NCI-H345 treated with DMSO at 0.1 percent for 48 hours (cell line): ENCODE data around the gene ERN1.

Experiments
- DNase-seq: peaks from one replicate; lab custom pipeline; 2025; ENCODE audit not compliant: unreplicated experiment; lab: John Stamatoyannopoulos, UW

ERN1 gene

DNA sequence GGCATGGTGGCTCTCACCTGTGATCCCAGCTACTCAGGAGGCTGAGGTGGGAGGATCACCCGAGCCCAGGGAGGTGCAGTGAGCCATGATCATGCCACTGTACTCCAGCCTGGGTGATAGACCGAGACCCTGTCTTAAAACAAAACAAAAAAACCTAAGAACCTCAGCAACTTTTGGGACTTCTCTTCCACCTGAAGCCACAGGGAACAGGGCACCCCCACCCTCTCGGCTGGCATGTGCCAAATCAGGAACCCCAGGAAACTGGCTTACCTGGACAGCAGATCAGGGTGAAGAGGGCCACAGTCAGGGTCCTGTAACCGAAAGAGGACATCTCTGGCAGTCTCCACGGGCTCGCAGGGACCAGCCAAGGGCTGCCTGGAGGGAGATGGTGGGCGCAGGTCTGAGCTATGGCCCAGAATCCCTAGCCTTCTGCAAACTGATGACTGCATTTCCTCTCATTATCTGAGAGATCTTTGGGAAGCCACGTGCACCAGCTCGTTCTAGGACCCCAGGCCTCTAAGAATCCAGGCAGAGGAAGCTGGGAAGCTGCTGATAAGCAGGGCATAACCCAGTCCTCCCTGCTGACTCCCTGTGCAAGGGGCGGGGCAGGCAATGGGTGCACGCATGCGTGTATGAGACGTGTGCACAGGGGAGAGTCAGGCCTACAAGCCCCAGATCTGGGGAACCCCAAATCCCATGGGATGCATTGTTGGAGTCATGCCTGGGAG lies 123.4 kb downstream of the ERN1 start:
- DNase-seq: no peak

DNA sequence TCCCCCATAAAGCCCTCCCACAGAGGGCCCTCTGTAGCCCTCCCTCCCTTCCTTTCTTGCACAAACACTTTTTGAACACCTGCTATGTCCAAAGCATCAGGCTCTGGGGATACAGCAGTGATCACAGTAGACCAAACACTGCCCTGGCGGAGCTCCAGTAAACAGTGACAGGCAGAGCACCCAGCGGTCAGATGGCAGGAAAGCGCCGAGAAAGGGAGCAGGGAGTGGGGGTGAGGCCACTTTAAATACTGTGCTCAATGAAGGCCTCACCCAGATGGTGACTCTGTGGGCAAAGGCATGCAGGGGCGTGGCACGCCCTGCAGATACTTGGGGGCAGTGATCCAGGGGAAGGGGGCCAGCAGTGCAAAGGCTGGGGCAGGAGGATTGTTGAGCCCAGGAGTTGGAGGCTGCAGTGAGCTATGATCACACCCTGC lies 124.2 kb downstream of the ERN1 start:
- peak; percentile 68 for DNase-seq

DNA sequence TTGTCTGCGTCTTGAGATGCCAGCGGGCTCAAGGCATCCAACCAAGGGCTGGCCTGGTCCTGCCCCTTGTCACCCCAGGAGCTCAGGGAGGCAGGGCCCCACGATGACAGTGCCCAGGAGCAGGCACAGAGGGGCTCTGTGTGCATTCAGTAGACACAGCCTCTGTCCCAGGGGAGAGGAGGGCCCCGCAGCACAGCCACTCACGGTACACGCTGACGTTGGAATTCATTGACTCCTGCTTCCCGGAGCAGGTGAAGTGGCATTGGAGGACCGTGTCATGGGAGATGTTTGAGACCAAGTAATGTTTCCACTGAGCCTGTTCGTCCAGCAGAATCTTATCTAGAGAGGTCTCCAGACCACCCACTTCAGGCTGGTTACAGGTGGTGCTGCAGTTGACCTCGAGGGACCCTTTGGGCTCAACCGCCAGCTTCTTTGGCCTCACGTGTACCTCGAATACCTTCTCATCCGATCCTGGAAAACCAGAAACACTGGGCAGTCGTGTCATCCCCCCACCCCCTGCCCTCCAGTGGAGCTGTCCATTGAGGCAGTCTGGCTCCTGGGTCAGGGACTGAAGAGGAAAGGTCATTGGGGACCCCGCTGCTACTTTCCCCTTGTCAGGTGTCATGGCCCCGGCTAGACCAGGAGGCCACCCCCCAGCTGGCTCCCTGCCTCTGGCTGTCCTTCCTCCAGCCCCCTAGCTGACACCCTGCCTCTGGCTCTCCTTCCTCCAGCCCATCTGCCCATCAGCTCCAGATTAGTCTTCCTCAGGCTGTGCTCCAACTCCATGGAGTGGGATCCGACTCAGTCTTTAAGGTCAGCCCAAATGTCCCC lies 124.8 kb downstream of the ERN1 start:
- DNase-seq: peak; percentile 12

DNA sequence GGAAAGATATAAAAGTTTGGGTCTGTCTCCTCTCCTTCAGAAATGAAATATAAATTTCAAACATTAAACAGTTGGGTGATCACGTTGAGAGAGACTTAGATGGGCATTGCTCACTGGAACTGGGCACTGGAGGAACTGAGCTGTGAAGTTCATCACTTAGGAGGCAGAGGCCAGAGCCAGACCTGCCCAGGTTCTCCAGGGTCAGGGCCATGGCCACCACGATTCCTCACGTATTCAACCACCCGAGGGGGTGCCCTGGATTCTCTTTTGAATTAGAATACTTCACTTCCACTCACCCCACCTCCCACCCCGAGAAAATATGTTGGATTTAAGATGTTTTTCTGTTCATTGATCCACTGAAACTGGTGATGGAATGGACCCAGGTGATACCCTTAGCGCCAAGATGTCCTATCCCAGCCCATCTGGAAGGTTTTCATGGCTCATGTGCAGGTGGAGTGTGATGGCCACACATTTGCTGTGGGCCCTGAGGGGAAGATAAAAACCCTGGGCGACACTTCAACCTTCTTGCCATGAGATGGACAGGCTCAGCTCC lies 125.7 kb downstream of the ERN1 start:
- DNase-seq: no peak

- DNase-seq: no peak
These were observed 126.3 kb downstream of the ERN1 start for GRCh38 chr17:64003526-64004121.

DNA sequence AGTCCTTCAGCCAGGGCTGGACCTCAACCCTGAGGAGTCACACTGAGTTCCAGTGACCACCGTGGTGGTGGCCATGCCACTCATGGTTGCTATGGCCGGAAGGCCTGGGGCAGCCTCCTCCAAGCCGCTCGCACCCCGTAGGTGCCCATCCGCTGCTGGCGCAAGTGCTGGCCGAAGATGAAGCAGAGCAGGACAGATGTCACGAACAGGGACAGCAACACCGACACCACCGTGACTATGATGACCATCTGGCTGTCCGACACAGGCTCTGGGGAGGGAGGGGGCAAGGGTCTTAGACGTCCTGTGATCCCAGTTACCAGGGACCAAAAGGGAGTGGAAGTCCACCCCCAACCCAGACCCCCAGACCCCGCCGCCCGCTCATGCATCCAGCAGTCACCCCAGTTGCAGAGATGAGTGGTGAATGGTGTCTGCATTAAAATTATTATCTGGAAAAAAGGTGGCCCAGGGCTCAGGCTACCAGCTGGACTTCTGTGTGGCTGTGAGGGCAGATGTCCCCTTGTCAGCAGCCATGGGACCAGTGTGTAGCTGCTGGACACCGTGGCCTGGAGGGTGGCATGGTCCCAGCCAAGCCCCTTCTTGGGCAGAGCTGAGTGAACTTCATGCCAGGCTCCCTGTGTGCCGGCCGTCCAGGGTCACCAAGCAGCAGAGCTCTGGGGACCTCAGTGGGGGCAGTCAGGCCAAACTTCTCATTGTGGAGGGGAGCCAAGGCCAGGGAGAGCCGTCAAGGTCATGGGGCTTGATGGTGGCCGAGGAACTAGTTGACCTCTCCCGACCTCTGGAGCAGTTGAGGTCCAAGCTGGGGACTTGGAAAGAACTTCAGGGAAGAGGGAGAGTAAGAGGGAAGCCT lies 127.1 kb downstream of the ERN1 start:
- DNase-seq: no peak

GRCh38 chr17:64001763-64002529 lies 128.0 kb downstream of the ERN1 start:
- DNase-seq: no peak

DNA sequence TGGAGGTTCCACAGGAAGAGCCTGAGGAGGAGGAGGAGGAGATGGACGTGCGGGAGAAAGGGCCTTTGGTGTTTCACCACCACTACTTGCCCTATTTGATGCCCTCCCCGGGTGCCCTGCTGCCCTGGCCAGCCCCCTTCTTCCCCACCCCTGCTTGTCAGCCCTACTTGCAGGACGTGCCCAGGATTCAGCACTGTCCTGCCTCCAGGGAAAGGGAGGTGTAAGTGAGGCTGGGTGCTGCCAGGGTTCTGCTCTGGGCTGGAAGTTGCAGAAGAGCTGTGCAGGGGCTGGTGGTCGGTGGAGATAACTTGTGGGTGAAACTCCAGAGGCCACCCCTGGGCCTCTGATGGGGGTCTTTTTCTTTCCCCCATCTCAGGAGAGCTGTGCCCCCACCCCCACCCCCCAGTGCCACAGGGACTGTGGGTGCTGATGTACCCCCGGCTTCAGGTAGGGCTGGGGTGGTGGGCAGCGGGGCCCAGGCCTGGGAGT lies 128.8 kb downstream of the ERN1 start:
- no peak for DNase-seq

GRCh38 chr17:63999680-64000531 lies 130.0 kb downstream of the ERN1 start:
- DNase-seq: no peak

- DNase-seq: no peak
These were observed 130.9 kb downstream of the ERN1 start for GRCh38 chr17:63998721-63999679.

DNA sequence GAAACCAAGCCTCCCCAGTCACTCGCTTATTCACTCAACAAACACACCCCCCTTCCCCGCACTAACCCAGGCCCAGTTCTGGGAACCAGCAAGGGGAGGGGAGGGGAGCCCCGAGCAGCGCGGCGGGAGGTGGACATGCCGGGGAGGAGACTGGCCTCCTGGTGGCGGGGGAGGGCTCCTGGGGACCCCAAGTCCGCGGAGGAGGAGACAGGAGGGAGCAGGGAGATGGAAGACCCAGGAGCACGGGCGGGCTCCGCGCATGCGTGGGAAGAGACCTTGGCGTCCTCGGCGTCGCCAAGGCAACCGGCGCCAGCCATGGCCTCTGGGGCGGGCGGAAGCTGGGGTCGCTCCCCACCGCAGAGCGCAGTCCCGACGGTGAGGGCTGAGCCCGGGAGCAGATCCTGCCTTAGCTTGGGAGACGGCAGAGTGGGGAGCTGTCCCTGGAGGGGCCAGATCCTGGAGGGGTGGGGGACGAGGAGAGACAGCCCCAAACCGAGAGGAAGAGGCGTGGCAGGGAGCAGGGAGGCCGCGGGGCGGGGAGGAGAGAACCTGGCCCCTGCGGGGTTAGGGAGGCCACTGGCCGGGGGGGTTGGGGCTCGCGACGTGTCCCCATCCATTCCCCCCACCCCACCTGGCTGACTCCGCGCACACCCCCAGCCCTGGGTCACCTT lies 131.8 kb downstream of the ERN1 start, which contains the start of gene PRR29:
Gene PRR29, plus strand, starts transcription at position 302 of the 671 bp plus-strand sequence. Its CDS starts 14 bp downstream, at position 316.
- DNase-seq: peak; percentile 76

DNA sequence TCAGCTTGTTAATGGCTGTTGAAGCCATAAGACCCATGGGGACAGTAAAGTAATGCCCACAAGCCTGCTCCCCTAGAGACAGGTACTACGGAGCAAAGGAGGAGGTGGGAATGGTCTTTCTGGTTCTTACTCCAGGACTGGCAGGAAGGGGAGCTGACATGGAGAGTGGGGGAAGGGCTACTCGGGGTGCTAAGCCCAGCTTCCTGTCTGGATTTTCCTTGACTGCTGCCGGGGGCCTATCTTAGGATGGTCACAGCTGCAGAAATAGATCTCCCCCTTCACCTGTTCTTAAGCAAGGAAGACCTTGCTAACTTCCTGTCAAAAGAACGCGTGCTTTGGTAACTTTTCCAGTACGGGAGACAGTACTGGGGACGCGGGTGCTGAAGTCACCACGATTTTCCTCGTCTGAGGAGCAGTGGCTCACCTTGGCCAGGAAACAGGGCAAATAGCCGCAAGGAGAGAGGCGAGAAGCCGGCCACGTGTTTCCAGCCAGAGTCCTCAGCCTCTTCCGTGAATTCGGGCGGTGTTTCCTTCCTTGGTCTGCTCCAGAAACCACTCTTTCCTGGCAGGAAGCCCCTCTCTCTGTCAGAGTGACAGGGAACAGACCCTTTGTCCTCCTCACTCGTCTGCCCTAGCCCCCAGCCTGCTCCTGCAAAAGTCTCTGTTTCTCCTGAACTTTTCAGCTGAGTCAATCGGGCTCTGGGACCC lies 132.4 kb downstream of the ERN1 start:
- no peak for DNase-seq

- DNase-seq: no peak
These were observed 133.3 kb downstream of the ERN1 start for GRCh38 chr17:63996430-63997182.

GRCh38 chr17:63995626-63996025 lies 134.3 kb downstream of the ERN1 start:
- no peak for DNase-seq

DNA sequence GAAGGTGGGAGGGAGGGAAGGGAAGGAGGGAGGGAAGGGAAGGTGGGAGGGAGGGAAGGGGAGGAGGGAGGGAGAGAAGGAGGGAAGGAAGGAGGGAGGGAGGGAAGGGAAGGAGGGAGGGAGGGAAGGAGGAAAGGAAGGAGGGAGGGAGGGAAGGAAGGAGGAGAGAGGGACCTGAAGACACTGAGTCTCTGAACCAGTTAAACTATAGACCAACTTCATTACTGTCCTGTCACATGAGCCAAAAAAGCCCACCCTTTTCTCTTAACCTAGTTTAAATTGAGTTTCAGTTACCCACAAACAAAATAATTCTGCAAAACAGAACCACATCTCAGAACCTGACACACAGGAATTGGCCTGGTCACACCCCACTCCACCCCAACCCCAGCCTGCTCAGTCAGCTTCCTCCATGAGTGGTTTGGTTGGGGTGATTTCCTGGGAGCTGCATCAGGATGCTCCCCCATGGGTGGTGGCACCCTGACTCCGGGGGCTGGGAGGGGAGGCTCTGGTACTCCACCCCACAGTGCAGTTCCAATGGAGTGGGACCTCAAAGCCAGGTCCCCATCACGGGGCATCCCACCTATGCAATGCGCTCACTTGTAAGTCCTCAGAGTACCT lies 136.5 kb downstream of the ERN1 start:
- no peak for DNase-seq
